HepG2 (cell line): ENCODE results near the gene GIPC1. TPM values are rescaled to one million over a fixed set of nuclear protein-coding genes. Genes with fewer than 3 reads are reported as not detected.

Experiments
- AGO1 ChIP-seq: fragments of 200-400 bp; formaldehyde crosslinking; IDR thresholded peaks from 2 replicates; pipeline ENCODE4 v1.6.1; 2017; ENCODE audit warnings: mild to moderate bottlenecking, low read depth, low read length, moderate library complexity; ENCODE audit not compliant: poor library complexity, severe bottlenecking
- BRCA1 ChIP-seq: sonication (generic); formaldehyde crosslinking; IDR thresholded peaks from 2 replicates; pipeline ENCODE4 v1.4.0; 2020; ENCODE audit warnings: missing genetic modification reagents
- CCAR2 ChIP-seq: fragments of 200-400 bp; formaldehyde crosslinking; optimal IDR thresholded peaks from 2 replicates; pipeline ENCODE3; 2018; ENCODE audit warnings: low read depth, mild to moderate bottlenecking, low read length, moderate library complexity
- DRAP1 ChIP-seq: IDR thresholded peaks from 2 replicates; pipeline ENCODE4 v1.6.1; 2016; ENCODE audit warnings: missing genetic modification reagents, missing compliant biosample characterization
- E2F2 ChIP-seq: sonication (generic); formaldehyde crosslinking; IDR thresholded peaks from 2 replicates; pipeline ENCODE4 v1.4.0; 2020; ENCODE audit warnings: missing genetic modification reagents, borderline replicate concordance
- GATAD2A ChIP-seq: IDR thresholded peaks from 2 replicates; pipeline ENCODE4 v1.6.1; 2016
- HMGXB4 ChIP-seq, 2 experiments: sonication (generic) in 1 of 2; formaldehyde crosslinking in 1 of 2; IDR thresholded peaks; 2 replicates each; pipeline versions ENCODE4 v1.4.0 to v1.6.1; 2018 to 2020; ENCODE audit warnings: missing genetic modification reagents in 2 of 2, borderline replicate concordance in 1 of 2, low read depth in 1 of 2, mild to moderate bottlenecking in 1 of 2, missing biosample characterization in 1 of 2
- HNF4A ChIP-seq: sonication (generic); formaldehyde crosslinking; IDR thresholded peaks from 2 replicates; pipeline ENCODE4 v1.4.0; 2020; ENCODE audit warnings: missing genetic modification reagents
- KDM4B ChIP-seq: sonication (generic); formaldehyde crosslinking; IDR thresholded peaks from 2 replicates; pipeline ENCODE4 v1.4.0; 2020; ENCODE audit warnings: missing genetic modification reagents
- KLF16 ChIP-seq, 2 experiments: sonication (generic) in 1 of 2; formaldehyde crosslinking in 1 of 2; IDR thresholded peaks; 2 replicates each; pipeline versions ENCODE4 v1.6.1 to v1.8.0; 2016 to 2023; ENCODE audit warnings: missing genetic modification reagents in 2 of 2, missing compliant biosample characterization in 1 of 2
- ZBTB7A ChIP-seq: sonication (generic); formaldehyde crosslinking; IDR thresholded peaks from 2 replicates; pipeline ENCODE4 v1.8.0; 2022; ENCODE audit warnings: mild to moderate bottlenecking, missing genetic modification reagents
- ZFYVE20 ChIP-seq: sonication (generic); formaldehyde crosslinking; IDR thresholded peaks from 2 replicates; pipeline ENCODE4 v1.8.0; 2023; ENCODE audit warnings: low read depth, mild to moderate bottlenecking, moderate library complexity, missing genetic modification reagents, borderline replicate concordance
- ZNF549 ChIP-seq: sonication (generic); formaldehyde crosslinking; IDR thresholded peaks from 2 replicates; pipeline ENCODE4 v1.5.0; 2020; ENCODE audit warnings: missing genetic modification reagents
- ZNF614 ChIP-seq: IDR thresholded peaks from 2 replicates; pipeline ENCODE4 v1.6.1; 2018; ENCODE audit warnings: missing biosample characterization, missing genetic modification reagents, inconsistent platforms, borderline replicate concordance
- ZNF768 ChIP-seq: sonication (generic); formaldehyde crosslinking; IDR thresholded peaks from 2 replicates; pipeline ENCODE4 v1.4.0; 2020; ENCODE audit warnings: missing genetic modification reagents
- polyA plus RNA-seq, 8 experiments: library from polyadenylated mRNA; depleted of rRNA in 3 of 8; stranded (reverse) in 7 of 8; unstranded in 1 of 8; fragments of >200 nt; fragmentation: Illumina TruSeq in 4 of 8; extraction: Trizol in 4 of 8; gene quantifications; 2 replicates each; pipeline versions ENCODE4 v1.2.1 to v1.2.3, GENCODE V29; 2011 to 2016; ENCODE audit warnings: low read depth in 4 of 8, missing spikeins in 1 of 8, mixed read lengths in 1 of 8; ENCODE audit not compliant: insufficient read depth in 1 of 8
- total RNA-seq, 5 experiments: library from RNA; depleted of rRNA; stranded (reverse); fragments of >200 nt; fragmentation: Illumina TruSeq; extraction: Trizol; gene quantifications; 2 replicates each; pipeline ENCODE4 v1.2.3, GENCODE V29; 2016; ENCODE audit warnings: low read depth in 1 of 5
- TF ChIP-seq, protein P1 (sequence below), 2 experiments: sonication (generic) in 1 of 2; formaldehyde crosslinking in 1 of 2; IDR thresholded peaks; 2 replicates each; pipeline versions ENCODE4 v1.4.0 to v1.6.1; 2016 to 2020; ENCODE audit warnings: borderline replicate concordance in 1 of 2, low read depth in 1 of 2, mild to moderate bottlenecking in 1 of 2, missing genetic modification reagents in 1 of 2
- TF ChIP-seq, protein P2 (sequence below): sonication (generic); formaldehyde crosslinking; IDR thresholded peaks from 2 replicates; pipeline ENCODE4 v1.8.1; 2023; ENCODE audit warnings: missing genetic modification reagents, mild to moderate bottlenecking, borderline replicate concordance
- TF ChIP-seq, protein P3 (sequence below): sonication (generic); formaldehyde crosslinking; IDR thresholded peaks from 2 replicates; pipeline ENCODE4 v1.8.0; 2022; ENCODE audit warnings: mild to moderate bottlenecking, missing genetic modification reagents, moderate library complexity

Gene GIPC1
- total and polyA plus RNA-seq, 2 of the 13 experiments (the other 11 are each of a cell fraction or from before 2014, with no cell fraction given): 27.1 to 48.1 TPM

DNA sequence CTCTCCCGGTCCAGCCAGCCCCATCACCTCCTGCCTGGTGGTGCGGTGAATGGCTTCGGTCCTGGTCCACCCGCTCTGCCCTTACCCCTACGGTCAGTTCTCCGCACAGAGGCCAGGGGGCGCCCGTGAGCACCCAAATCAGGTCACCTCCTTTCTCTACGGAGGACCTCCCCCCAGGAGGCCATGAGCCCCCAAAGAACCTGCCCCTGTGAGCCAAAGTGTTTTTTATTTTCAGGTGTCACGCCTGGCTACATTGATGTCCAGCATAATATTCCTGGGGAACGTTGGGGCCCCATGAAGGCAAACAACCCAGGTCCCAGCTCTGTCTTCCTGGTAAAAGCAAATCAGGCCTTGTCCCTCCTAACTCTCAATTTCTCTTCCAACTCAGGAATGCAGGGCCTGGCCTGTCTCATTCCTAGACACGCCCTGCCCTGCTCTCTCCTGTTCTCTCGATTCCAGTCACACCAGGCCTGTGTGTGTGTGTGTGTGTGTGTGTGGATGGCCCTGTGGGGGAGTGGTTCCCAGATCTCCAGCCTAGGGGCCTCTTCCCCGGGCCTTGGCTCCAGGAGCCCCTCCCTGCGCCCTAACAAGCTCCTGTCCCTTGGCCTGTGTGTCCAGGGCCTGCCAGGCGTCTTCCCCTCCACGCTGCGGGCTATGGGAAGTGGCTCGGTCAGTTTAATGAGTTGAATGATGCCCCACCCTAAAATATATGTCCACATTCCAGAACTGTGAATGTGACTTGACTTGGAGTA is 9.7 kb upstream of the GIPC1 start (continued):
- no peak for TF ChIP-seq CCAR2
- TF ChIP-seq ZNF614 (CRISPR knock-in tag): 0 out of 2 replicates have a peak, but pooled peaks have one; percentile 18
- TF ChIP-seq, protein P1, sequence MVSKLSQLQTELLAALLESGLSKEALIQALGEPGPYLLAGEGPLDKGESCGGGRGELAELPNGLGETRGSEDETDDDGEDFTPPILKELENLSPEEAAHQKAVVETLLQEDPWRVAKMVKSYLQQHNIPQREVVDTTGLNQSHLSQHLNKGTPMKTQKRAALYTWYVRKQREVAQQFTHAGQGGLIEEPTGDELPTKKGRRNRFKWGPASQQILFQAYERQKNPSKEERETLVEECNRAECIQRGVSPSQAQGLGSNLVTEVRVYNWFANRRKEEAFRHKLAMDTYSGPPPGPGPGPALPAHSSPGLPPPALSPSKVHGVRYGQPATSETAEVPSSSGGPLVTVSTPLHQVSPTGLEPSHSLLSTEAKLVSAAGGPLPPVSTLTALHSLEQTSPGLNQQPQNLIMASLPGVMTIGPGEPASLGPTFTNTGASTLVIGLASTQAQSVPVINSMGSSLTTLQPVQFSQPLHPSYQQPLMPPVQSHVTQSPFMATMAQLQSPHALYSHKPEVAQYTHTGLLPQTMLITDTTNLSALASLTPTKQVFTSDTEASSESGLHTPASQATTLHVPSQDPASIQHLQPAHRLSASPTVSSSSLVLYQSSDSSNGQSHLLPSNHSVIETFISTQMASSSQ (IDR thresholded peaks at IDR 0.05; ENCODE audit: low read depth): no peak
- TF ChIP-seq, protein P1 (CRISPR knock-in tag; IDR thresholded peaks at IDR 0.05; ENCODE audit: borderline replicate concordance): no peak
- TF ChIP-seq HMGXB4 (CRISPR knock-in tag; IDR thresholded peaks at IDR 0.05; ENCODE audit: borderline replicate concordance in 1 of 2, low read depth in 1 of 2): peak; percentile 66 to 68; a peak in 3 of 4 replicates
- no peak for TF ChIP-seq ZNF768 (CRISPR knock-in tag)
- no peak for TF ChIP-seq DRAP1 (CRISPR knock-in tag)
- no peak for TF ChIP-seq KDM4B (CRISPR knock-in tag)
- 0 out of 2 replicates have a peak, but pooled peaks have one; percentile 6 for TF ChIP-seq HNF4A (CRISPR knock-in tag)
- TF ChIP-seq, protein P2, sequence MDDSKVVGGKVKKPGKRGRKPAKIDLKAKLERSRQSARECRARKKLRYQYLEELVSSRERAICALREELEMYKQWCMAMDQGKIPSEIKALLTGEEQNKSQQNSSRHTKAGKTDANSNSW (CRISPR knock-in tag): no peak
- peak; percentile 40; the same call in 1 of the 2 replicates for TF ChIP-seq GATAD2A
- TF ChIP-seq, protein P3, sequence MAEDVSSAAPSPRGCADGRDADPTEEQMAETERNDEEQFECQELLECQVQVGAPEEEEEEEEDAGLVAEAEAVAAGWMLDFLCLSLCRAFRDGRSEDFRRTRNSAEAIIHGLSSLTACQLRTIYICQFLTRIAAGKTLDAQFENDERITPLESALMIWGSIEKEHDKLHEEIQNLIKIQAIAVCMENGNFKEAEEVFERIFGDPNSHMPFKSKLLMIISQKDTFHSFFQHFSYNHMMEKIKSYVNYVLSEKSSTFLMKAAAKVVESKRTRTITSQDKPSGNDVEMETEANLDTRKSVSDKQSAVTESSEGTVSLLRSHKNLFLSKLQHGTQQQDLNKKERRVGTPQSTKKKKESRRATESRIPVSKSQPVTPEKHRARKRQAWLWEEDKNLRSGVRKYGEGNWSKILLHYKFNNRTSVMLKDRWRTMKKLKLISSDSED: 0 out of 2 replicates have a peak, but pooled peaks have one; percentile 38
- TF ChIP-seq ZNF549 (CRISPR knock-in tag): no peak
- TF ChIP-seq ZBTB7A (CRISPR knock-in tag): no peak
- TF ChIP-seq BRCA1: no peak
- no peak for TF ChIP-seq ZFYVE20 (CRISPR knock-in tag)
- no peak for TF ChIP-seq E2F2
- peak in 1 of 2 experiments; percentile 28; a peak in 1 of 4 replicates for TF ChIP-seq KLF16 (CRISPR knock-in tag; IDR thresholded peaks at IDR 0.05)
- TF ChIP-seq AGO1: no peak
